ENCODE results near the gene CCDC17. TPM values are rescaled to one million over a fixed set of nuclear protein-coding genes. Genes with fewer than 3 reads are reported as not detected.

The CCDC17 gene
- total RNA-seq, 4 donors from 2014 or later: 9.0 to 21.3 (median 10.0) TPM

DNA sequence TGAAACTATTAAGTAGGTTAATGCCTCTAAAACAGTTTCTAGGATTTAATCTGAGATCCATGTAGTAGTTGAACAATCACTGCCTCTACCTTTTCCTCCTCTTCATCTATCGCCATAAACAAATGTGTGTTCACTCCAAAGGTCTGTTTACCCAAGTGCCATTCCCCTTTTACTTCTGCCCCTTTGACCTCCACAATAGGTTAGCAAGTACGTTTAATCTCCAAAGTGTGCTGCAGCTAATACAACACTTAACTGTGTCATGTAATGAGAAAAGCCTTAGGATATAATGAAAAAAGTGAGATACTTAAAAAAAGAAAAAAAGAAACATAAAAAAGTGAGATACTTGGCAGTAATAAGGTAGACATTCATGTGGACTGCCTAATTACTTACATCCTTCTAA, 34.3 kb upstream of the CCDC17 start:
- WGBS, 2 donors (ENCODE audit: low coverage in 1 of 2): 54 to 56% methylated on average over 2 of the region's 2 CpGs
- no peak overlapping the region for H3K4me3 ChIP-seq
- H3K9me3 ChIP-seq: no peaks in the 10 kb centered on the region
- peak in 1 of 3 donors; percentile 17 for TF ChIP-seq POLR2AphosphoS5 (IDR thresholded peaks at IDR 0.05)
- no peak for TF ChIP-seq EP300 (IDR thresholded peaks at IDR 0.05; ENCODE audit: low read depth)
- TF ChIP-seq, protein P1, sequence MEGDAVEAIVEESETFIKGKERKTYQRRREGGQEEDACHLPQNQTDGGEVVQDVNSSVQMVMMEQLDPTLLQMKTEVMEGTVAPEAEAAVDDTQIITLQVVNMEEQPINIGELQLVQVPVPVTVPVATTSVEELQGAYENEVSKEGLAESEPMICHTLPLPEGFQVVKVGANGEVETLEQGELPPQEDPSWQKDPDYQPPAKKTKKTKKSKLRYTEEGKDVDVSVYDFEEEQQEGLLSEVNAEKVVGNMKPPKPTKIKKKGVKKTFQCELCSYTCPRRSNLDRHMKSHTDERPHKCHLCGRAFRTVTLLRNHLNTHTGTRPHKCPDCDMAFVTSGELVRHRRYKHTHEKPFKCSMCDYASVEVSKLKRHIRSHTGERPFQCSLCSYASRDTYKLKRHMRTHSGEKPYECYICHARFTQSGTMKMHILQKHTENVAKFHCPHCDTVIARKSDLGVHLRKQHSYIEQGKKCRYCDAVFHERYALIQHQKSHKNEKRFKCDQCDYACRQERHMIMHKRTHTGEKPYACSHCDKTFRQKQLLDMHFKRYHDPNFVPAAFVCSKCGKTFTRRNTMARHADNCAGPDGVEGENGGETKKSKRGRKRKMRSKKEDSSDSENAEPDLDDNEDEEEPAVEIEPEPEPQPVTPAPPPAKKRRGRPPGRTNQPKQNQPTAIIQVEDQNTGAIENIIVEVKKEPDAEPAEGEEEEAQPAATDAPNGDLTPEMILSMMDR (IDR thresholded peaks at IDR 0.05): no peak
- TF ChIP-seq POLR2A (IDR thresholded peaks at IDR 0.05): no peak
- H3K27me3 ChIP-seq: no peaks in the 10 kb centered on the region
- no peak for DNase-seq
- intact Hi-C loops (cut with DNase I; ENCODE audit: low total_unique reads): no loop called here
- H3K4me1 ChIP-seq: peaks cover 0 to 50% (median 16%) of the 10 kb centered on the region in 4 donors
- in situ Hi-C loops (cut with MboI; ENCODE audit: low pct_ligation_motif_present in 1 of 4, low pct_unique_long_range_greater_than_20kb in 1 of 4, low sequenced_read_pairs in 3 of 4): no loop called here
- H3K27ac ChIP-seq: peak overlapping the region in 2 of 4 donors; percentile 36 to 38
- H3K36me3 ChIP-seq: peaks cover 0 to 74% (median 34%) of the 10 kb centered on the region in 4 donors

DNA sequence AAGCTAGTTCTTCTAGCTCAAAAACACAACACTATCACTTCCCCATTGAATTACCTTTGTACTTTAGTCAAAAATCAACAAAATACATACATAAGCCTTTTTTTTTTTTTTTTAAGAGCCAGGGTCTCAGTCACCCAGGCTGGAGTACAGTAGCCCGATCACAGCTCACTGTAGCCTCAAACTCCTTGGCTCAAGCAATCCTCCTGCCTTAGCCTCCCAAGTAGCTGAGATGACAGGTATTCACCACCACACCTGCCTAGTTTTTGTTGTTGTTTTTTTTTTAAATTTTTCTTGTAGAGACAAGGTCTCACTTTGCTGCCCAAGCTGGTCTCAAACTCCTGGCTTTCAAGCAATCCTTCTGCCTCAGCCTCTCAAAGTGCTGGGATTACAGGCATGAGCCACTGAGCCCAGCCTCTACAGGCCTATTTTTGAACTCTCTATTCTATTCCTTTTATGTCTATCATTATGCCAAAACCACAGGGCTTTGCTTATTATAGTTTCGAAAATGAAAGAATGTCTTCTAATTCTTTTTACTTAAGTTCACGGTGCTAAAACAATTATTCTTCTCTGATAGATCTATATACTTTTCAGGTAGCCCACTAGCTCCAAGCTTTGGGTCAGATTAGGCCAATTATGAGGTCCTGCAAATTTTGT, 32.8 kb upstream of the CCDC17 start:
- Histone ChIP-seq H3K4me1 (peaks cover 0 to 47% (median 16%) of the 10 kb centered on the region in 4 donors), H3K36me3 (peaks cover 0 to 85% (median 39%) of the 10 kb centered on the region in 4 donors), H3K9me3 (no peaks in the 10 kb centered on the region), H3K27ac (no peak overlapping the region), H3K4me3 (no peak overlapping the region), H3K27me3 (no peaks in the 10 kb centered on the region)
- intact Hi-C loops (cut with DNase I; ENCODE audit: low total_unique reads): no loop called here
- no peak for DNase-seq
- WGBS, 2 donors (ENCODE audit: low coverage in 1 of 2): 78 to 95% methylated on average over 3 of the region's 3 CpGs
- in situ Hi-C loops (cut with MboI; ENCODE audit: low pct_ligation_motif_present in 1 of 4, low pct_unique_long_range_greater_than_20kb in 1 of 4, low sequenced_read_pairs in 3 of 4): no loop called here
- TF ChIP-seq, protein P1 (IDR thresholded peaks at IDR 0.05): no peak
- no peak for TF ChIP-seq EP300 (IDR thresholded peaks at IDR 0.05; ENCODE audit: low read depth)
- no peak for TF ChIP-seq POLR2AphosphoS5 (IDR thresholded peaks at IDR 0.05)

DNA sequence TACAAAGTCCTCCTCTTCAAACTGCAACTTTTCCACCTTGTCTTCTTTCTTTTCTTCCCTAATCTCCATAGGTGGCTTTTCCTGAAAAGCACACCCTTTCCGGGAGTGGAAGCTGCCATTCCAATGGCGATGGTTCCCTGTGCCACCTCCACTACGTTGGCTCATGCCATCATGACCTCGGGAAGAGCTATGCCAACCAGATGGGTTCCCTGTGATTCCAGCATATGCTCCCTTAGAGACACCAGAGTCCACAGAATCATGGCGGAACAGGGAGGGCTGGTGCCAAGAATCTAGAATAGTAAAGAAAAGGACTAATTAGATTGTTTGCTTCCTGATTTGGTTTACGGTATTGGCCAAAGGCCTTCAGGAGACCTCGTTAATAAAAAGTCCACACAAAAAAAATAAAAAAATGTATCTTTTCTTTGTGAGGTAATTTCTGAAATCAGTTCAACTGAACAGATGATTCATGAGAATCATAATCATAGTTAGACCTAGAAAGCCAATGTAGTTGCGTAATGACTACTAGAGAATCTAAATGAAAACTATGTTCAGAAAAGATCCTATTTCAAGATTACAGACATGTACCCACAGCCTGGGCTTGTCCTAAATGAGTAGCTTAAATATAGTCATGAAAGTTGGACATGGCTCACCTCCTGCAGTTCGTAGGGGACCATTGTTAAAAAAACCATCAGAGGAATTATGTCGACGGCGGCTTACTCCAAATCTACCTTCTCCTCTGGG, 30.9 kb upstream of the CCDC17 start:
- intact Hi-C loops (cut with DNase I; ENCODE audit: low total_unique reads): no loop called here
- TF ChIP-seq EP300 (IDR thresholded peaks at IDR 0.05; ENCODE audit: low read depth): no peak
- TF ChIP-seq POLR2A (IDR thresholded peaks at IDR 0.05): no peak
- TF ChIP-seq, protein P1 (IDR thresholded peaks at IDR 0.05): no peak
- no peak for TF ChIP-seq POLR2AphosphoS5 (IDR thresholded peaks at IDR 0.05)
- Histone ChIP-seq H3K27me3 (no peaks in the 10 kb centered on the region), H3K27ac (no peak overlapping the region), H3K36me3 (peaks cover 0 to 89% (median 42%) of the 10 kb centered on the region in 4 donors), H3K9me3 (no peaks in the 10 kb centered on the region), H3K4me3 (no peak overlapping the region), H3K4me1 (peaks cover 0 to 42% (median 16%) of the 10 kb centered on the region in 4 donors)
- in situ Hi-C loops (cut with MboI; ENCODE audit: low pct_ligation_motif_present in 1 of 4, low pct_unique_long_range_greater_than_20kb in 1 of 4, low sequenced_read_pairs in 3 of 4): no loop called here
- WGBS, 2 donors (ENCODE audit: low coverage in 1 of 2): 86 to 93% methylated on average over 10 to 12 of the region's 12 CpGs
- no peak for DNase-seq

DNA sequence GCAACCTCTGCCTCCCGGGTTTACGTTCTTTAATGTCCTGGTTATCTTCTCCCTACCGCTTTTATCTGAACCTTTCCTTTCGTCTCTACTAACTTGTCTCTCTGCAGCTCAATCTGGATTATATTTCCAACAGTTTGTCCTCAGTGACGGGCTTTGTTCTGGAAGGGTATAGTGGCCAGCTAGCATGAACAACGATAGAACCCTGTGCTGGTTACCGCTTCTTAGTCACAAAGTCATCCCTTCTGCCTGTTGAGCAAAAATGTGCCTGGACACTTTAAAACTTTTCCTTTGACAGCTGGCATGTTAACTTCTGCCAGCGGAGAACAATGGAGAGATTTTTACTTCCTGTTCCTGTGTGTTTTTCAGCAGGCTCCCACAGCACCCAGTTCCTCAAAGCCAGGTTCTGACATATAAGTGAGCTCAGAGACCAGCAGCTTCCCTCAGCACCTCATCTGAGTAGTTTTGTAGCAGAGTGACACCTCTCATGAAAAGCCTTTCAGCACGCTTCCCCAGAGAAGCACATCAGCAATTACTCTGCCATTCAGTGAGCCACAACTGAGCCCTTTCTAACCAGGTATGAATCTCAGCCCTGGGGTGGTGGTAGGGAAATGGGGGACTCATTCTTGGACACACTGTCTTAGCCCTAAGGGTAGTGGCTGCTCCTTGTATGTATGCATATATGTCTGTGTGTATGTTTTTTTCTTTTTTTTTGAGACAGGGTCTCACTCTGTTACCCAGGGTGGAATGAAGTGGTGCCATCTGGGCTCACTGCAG, 23.6 kb upstream of the CCDC17 start:
- no peaks in the 10 kb centered on the region for H3K27me3 ChIP-seq
- peaks cover 0 to 29% (median 7%) of the 10 kb centered on the region in 4 donors for H3K36me3 ChIP-seq
- no peak for DNase-seq
- no peak for TF ChIP-seq EP300 (IDR thresholded peaks at IDR 0.05; ENCODE audit: low read depth)
- no peak overlapping the region for H3K4me3 ChIP-seq
- no peaks in the 10 kb centered on the region for H3K9me3 ChIP-seq
- peak overlapping the region; percentile 19 to 53 (median 38) for H3K27ac ChIP-seq
- 67 to 72% methylated on average over 4 to 9 of the region's 9 CpGs for WGBS, 2 donors (ENCODE audit: low coverage in 1 of 2)
- in situ Hi-C loops (cut with MboI; ENCODE audit: low pct_ligation_motif_present in 1 of 4, low pct_unique_long_range_greater_than_20kb in 1 of 4, low sequenced_read_pairs in 3 of 4): no loop called here
- intact Hi-C loops (cut with DNase I; ENCODE audit: low total_unique reads): no loop called here
- peaks cover 4 to 32% (median 26%) of the 10 kb centered on the region in 4 donors for H3K4me1 ChIP-seq
